Measurements from ENCODE around the gene INSYN1. TPM values are rescaled to one million over a fixed set of nuclear protein-coding genes. Genes with fewer than 3 reads are reported as not detected.

Gene INSYN1
- total and polyA plus RNA-seq, 9 of the 15 experiments (the other 6 are each of a cell fraction or from before 2014, with no cell fraction given), result not detected

DNA sequence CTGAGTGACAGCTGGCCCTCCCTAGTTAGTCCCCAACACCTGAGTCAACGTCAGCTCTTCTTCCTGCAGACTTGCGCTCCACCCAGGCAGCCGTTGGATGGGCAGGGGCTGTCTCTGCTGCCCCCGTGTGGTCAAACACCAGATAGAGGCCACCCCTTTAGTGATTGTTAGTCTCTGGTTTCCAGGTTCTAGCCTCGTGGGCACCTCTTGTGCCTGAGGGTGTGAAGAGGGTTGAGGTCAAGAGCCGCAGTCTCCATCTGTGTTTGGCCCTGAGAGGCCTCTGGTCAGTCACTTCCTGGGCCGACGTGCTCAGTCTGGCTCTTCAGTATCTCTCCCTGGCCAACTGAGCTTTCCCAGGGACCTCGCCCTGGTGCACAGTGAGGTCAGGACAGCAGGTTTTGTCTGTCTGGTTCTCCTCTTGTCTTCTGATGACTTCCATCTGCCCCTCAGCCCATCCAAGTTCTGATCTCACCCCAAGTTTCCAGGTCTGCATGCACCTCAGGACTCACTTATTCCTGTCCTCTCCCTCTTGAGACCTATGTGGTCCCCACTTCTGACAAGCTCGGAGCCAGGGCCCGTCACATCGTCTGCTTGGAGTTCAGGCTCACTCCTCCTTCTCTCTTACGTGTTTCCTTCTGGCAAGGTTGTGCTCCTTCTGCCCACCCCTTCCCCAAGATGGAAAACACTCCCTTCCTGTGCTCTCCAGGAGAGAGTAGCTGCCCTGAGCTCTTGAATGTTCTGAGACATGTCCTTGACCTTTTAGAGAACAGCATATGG is 48.1 kb downstream of the INSYN1 start (continued):
- TF ChIP-seq HMBOX1 (IDR thresholded peaks at IDR 0.05) (peak; percentile 57; the same call in 1 of the 2 replicates), ETV5 (CRISPR knock-in tag; IDR thresholded peaks at IDR 0.05; ENCODE audit: low read depth) (no peak), ZEB2 (IDR thresholded peaks at IDR 0.05) (0 out of 2 replicates have a peak, but pooled peaks have one; percentile 32), NFE2 (IDR thresholded peaks at IDR 0.05; ENCODE audit: low read depth) (no peak), ZNF785 (CRISPR knock-in tag; IDR thresholded peaks at IDR 0.05) (no peak), ZNF121 (CRISPR knock-in tag; conservative IDR thresholded peaks at IDR 0.05) (no peak), ZNF217 (CRISPR knock-in tag; IDR thresholded peaks at IDR 0.05) (no peak), ZNF24 (IDR thresholded peaks at IDR 0.05) (no peak), ZNF23 (CRISPR knock-in tag; IDR thresholded peaks at IDR 0.05) (no peak), STAG1 (CRISPR knock-in tag; IDR thresholded peaks at IDR 0.05; ENCODE audit: borderline replicate concordance) (peak; percentile 66; the same call in 1 of the 2 replicates), PRMT5 (CRISPR knock-in tag; IDR thresholded peaks at IDR 0.05) (no peak), CTCFL (IDR thresholded peaks at IDR 0.05; ENCODE audit: borderline replicate concordance, insufficient read depth, low read depth, low read length, poor library complexity, severe bottlenecking) (peak; percentile 21), ZNF395 (CRISPR knock-in tag; IDR thresholded peaks at IDR 0.05) (no peak), SMC3 (conservative IDR thresholded peaks at IDR 0.05; ENCODE audit: insufficient read depth, low read depth, low read length) (peak; percentile 58; the same call in 1 of the 2 replicates)
- TF ChIP-seq, protein P1, sequence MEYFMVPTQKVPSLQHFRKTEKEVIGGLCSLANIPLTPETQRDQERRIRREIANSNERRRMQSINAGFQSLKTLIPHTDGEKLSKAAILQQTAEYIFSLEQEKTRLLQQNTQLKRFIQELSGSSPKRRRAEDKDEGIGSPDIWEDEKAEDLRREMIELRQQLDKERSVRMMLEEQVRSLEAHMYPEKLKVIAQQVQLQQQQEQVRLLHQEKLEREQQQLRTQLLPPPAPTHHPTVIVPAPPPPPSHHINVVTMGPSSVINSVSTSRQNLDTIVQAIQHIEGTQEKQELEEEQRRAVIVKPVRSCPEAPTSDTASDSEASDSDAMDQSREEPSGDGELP (CRISPR knock-in tag; IDR thresholded peaks at IDR 0.05; ENCODE audit: borderline replicate concordance), result peak; percentile 27; the same call in 1 of the 2 replicates

All from K562 (cell line).